Nephron (organoid): ENCODE results near the gene DDIT3.

ENCODE experiments used
- H3K27ac Mint-ChIP-seq, 3 experiments: 2 replicates each; pipeline ENCODE4 v1.8.0; 2020; ENCODE audit warnings: mixed read lengths in 3 of 3, mild to moderate bottlenecking in 2 of 3, moderate library complexity in 1 of 3
- H3K27me3 Mint-ChIP-seq: 2 replicates; pipeline ENCODE4 v1.8.0; 2021; ENCODE audit warnings: low read depth, mild to moderate bottlenecking, moderate library complexity, mixed read lengths
- H3K36me3 Mint-ChIP-seq: 2 replicates; pipeline ENCODE4 v1.8.0; 2020; ENCODE audit warnings: low read depth, mixed read lengths
- H3K4me1 Mint-ChIP-seq: 2 replicates; pipeline ENCODE4 v1.8.0; 2020; ENCODE audit warnings: mixed read lengths
- H3K4me3 Mint-ChIP-seq, 3 experiments: 2 replicates each; pipeline ENCODE4 v1.8.0; 2020; ENCODE audit warnings: mild to moderate bottlenecking in 3 of 3, mixed read lengths in 3 of 3, moderate library complexity in 2 of 3
- H3K9me3 Mint-ChIP-seq: 2 replicates; pipeline ENCODE4 v1.8.0; 2020; ENCODE audit warnings: mixed read lengths
- CTCF ChIP-seq, 3 experiments: fragments of 200-600 bp; sonication (generic); IDR thresholded peaks; one replicate each; pipeline ENCODE4 v1.5.0; 2021; ENCODE audit warnings: antibody characterized with exemption in 3 of 3; ENCODE audit not compliant: unreplicated experiment in 3 of 3

The DDIT3 gene

GRCh38 chr12:57552835-57553313 is 32.6 kb upstream of the DDIT3 start:
- no peak for TF ChIP-seq CTCF (IDR thresholded peaks at IDR 0.05; ENCODE audit: unreplicated experiment in 3 of 3)
- no peaks in the 10 kb centered on the region for H3K36me3 Mint-ChIP-seq
- peak overlapping the region in 1 of 3 experiments; percentile 12 for H3K4me3 Mint-ChIP-seq
- no peaks in the 10 kb centered on the region for H3K9me3 Mint-ChIP-seq
- peaks cover 12% of the 10 kb centered on the region for H3K4me1 Mint-ChIP-seq
- H3K27ac Mint-ChIP-seq: no peak overlapping the region
- H3K27me3 Mint-ChIP-seq: peaks cover 66% of the 10 kb centered on the region

- Mint-ChIP-seq H3K27ac (no peak overlapping the region), H3K4me3 (peak overlapping the region in 1 of 3 experiments; percentile 12), H3K36me3 (no peaks in the 10 kb centered on the region), H3K4me1 (peaks cover 13% of the 10 kb centered on the region), H3K9me3 (no peaks in the 10 kb centered on the region), H3K27me3 (peaks cover 71% of the 10 kb centered on the region)
- no peak for TF ChIP-seq CTCF (IDR thresholded peaks at IDR 0.05; ENCODE audit: unreplicated experiment in 3 of 3)
Measured at GRCh38 chr12:57552306-57552651, 32.0 kb upstream of the DDIT3 start.

- Mint-ChIP-seq H3K9me3 (no peaks in the 10 kb centered on the region), H3K4me3 (peak overlapping the region; percentile 34 to 61 (median 50)), H3K27ac (no peak overlapping the region), H3K27me3 (peaks cover 75% of the 10 kb centered on the region), H3K4me1 (peaks cover 17% of the 10 kb centered on the region), H3K36me3 (no peaks in the 10 kb centered on the region)
- no peak for TF ChIP-seq CTCF (IDR thresholded peaks at IDR 0.05; ENCODE audit: unreplicated experiment in 3 of 3)
Measured at GRCh38 chr12:57551637-57552305, 31.5 kb upstream of the DDIT3 start.

- Mint-ChIP-seq H3K9me3 (no peaks in the 10 kb centered on the region), H3K27ac (no peak overlapping the region), H3K27me3 (peaks cover 72% of the 10 kb centered on the region), H3K4me3 (peak overlapping the region; percentile 50 to 61 (median 58)), H3K36me3 (no peaks in the 10 kb centered on the region), H3K4me1 (peaks cover 22% of the 10 kb centered on the region)
- no peak for TF ChIP-seq CTCF (IDR thresholded peaks at IDR 0.05; ENCODE audit: unreplicated experiment in 3 of 3)
Measured at GRCh38 chr12:57550641-57551549, 30.6 kb upstream of the DDIT3 start.

- H3K36me3 Mint-ChIP-seq: no peaks in the 10 kb centered on the region
Measured at GRCh38 chr12:57549909-57550640, 29.8 kb upstream of the DDIT3 start, which contains the start of gene KIF5A. TSS of gene KIF5A (plus strand) at chr12:57550044. CDS start at chr12:57550272, 228 bp downstream.

More at GRCh38 chr12:57549909-57550640, 29.8 kb upstream of the DDIT3 start, which contains the start of gene KIF5A:
- Mint-ChIP-seq H3K4me1 (peaks cover 30% of the 10 kb centered on the region), H3K27me3 (peaks cover 72% of the 10 kb centered on the region), H3K4me3 (peak within 1 kb of the TSS; percentile 58 to 67 (median 65)), H3K9me3 (no peaks in the 10 kb centered on the region), H3K27ac (no peak within 1 kb of the TSS)
- TF ChIP-seq CTCF (IDR thresholded peaks at IDR 0.05; ENCODE audit: unreplicated experiment in 3 of 3): no peak
